Suprapubic skin (tissue), 3 donors: ENCODE data around the gene MYOZ3.

Source experiments
- CTCF ChIP-seq, 2 donors: fragments of 200-600 bp in 1 of 2; fragments of 450-650 bp in 1 of 2; sonication (generic) in 1 of 2; IDR thresholded peaks; one replicate each; pipeline ENCODE4 v1.5.1; 2016 to 2019; ENCODE audit warnings: antibody characterized with exemption in 2 of 2, mild to moderate bottlenecking in 1 of 2, moderate library complexity in 1 of 2
- EP300 ChIP-seq: sonication (generic); formaldehyde crosslinking; IDR thresholded peaks from one replicate; pipeline ENCODE4 v1.6.1; 2017; ENCODE audit warnings: antibody characterized with exemption
- POLR2A ChIP-seq, 2 donors: fragments of 450-650 bp; IDR thresholded peaks; one replicate each; pipeline ENCODE4 v1.6.1; 2017; ENCODE audit warnings: antibody characterized with exemption in 2 of 2, mild to moderate bottlenecking in 2 of 2, moderate library complexity in 2 of 2

GRCh38 chr5:150644058-150644457 is 17.0 kb upstream of the MYOZ3 start:
- TF ChIP-seq EP300 = no peak
- no peak for TF ChIP-seq CTCF (IDR thresholded peaks at IDR 0.05)
- TF ChIP-seq POLR2A (IDR thresholded peaks at IDR 0.05) = no peak
